ENCODE measurements around the gene DNAH3.
"Not testable (repeated sequence)": the region's sequence is repeated elsewhere in the genome, so short reads cannot be mapped to it uniquely, and the experiment has no call there.

The DNAH3 gene

DNA sequence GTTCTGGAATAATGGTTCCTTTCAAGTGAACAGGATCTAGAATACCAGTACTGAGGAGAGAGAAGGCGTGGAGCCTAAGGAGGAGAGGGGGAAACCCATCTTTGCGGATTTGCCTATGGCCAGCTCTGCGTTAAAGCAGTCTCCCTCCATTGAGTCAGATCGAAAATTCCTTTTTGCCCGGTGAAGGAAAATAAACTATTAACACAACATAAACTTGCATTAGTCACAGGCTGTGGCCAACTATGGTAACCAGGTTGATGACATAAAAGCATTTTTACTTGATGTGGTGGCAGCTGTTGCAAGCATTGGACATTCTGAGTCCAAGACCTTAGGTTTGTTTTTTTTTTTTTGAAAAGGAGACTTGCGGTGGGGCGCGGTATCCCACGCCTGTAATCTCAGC is 16.7 kb upstream of the DNAH3 start:
- DNase-seq (ENCODE audit: low read depth), result no peak

GRCh38 chr16:21166561-21166961 is 15.9 kb upstream of the DNAH3 start:
- DNase-seq (ENCODE audit: low read depth), result no peak

DNA sequence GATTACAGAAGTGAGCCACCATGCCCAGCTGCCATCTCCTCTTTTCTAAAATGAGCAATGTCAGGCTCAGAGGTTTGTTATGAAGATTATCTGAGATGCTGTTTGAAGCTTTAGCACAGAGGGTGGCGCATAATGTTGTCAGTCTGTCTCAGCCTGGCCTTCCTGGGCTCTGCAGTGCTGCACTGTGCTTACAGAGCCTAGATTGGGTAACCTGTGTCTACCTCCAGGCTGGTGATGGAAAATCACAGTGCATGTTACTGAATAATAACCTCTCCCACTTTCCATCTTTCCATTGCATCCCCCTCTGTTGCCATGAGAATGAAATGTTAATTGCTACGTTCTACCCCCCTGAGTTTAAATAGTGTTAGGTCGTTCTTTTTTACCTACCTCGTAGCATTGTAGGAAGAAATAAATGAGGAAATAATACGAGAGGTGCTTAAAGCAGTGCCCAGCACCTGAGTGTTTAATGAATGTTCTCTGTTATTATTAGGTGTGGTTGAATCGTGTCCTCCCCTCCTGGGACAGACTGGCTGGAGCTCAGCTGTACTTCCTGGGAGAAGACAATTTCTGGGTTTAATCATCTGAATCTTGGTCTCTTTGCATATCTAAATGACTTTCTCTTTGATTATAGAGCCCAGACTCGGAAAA is 14.0 kb upstream of the DNAH3 start:
- no peak for DNase-seq (ENCODE audit: low read depth)

DNA sequence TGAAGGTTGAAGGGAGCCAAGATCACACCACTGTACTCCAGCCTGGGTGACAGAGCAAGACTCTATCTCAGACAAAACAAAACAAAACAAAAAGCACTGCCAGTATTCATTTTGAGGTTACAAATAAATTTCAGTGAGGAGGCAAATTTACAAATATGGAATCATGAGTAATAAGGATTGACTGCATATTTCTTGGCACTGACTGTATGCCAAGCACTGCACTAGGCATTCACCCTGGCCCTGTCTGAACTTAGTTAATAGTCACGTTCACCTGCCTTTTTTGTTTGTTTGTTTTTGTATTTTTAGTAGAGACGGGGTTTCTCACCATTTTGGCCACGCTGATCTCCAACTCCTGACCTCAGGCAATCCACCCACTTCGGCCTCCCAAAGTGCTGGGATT is 12.9 kb upstream of the DNAH3 start:
- DNase-seq (ENCODE audit: low read depth), result no peak

- DNase-seq (ENCODE audit: low read depth), result peak; percentile 75
Observed at GRCh38 chr16:21162661-21163151, 12.1 kb upstream of the DNAH3 start.

DNA sequence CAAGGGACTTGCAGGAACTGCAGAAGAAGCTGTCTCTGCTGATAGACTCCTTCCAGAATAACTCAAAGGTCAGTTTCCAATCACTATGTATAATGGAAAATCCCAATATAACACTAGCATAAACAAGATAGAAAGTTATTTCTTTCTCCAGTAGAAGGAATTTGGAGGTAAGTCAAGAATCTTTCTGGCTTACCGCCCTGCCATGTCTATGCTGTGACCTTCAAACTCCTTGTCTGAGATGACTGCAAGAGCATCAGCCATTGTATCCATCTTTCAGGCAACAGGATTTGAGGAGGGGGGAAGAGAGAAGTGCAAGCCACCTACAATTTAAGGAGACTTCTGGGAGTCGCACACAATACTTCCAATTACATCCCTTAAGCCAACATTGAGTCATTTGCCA is 10.6 kb upstream of the DNAH3 start:
- DNase-seq (ENCODE audit: low read depth), result no peak

DNA sequence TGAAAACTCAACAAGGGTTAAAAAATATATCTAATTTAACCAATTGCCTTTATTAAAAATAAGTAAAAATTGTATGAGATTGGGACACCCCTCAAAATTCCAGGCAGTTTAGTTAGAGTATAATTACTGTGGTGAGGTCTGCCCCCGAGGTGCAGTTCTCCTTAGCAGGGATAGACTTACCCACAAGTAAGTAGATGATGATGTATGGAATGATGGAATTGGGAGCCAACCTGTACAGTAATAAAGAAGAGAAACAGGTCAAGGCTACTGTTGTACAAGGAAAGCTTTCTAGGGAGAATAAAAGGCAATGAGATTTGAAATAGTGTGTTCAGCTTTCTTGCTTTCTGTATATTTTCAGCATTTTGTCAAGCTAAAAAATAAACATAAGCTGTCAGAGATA is 9.6 kb upstream of the DNAH3 start:
- DNase-seq (ENCODE audit: low read depth), result no peak

DNA sequence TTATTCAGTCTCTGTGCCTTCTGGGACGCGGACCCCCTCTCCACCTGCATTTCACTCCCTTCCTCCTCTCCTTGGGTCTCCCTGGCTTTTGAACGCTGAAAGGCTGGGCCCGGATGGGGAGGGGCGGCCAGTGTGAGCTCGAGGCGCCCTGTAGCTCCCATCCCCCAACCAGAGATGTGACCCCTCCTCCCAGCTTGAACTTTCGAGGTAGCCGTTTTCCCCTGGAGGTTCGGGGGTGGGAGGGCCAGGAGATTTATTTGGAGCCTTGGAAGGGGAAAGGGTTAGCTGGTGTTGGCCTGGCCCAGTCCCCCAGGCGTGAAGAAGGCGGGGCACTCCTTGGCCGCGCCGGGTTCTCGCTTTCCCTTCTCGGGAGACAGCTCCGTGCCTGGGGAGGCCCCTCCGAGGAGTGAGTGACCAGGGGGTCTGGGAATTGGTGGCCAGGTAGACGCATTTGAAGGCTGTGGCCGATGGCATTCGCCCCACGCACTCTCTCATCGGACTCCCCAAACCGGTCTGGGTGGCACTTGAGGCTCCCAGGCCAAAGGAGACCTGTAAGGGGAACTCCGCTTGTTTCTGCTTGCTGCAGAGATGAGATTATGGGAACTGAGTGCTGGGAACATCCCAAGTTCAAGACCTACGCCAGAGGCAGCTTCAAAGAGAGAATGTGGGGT is 8.8 kb upstream of the DNAH3 start:
- no peak for DNase-seq (ENCODE audit: low read depth)

DNA sequence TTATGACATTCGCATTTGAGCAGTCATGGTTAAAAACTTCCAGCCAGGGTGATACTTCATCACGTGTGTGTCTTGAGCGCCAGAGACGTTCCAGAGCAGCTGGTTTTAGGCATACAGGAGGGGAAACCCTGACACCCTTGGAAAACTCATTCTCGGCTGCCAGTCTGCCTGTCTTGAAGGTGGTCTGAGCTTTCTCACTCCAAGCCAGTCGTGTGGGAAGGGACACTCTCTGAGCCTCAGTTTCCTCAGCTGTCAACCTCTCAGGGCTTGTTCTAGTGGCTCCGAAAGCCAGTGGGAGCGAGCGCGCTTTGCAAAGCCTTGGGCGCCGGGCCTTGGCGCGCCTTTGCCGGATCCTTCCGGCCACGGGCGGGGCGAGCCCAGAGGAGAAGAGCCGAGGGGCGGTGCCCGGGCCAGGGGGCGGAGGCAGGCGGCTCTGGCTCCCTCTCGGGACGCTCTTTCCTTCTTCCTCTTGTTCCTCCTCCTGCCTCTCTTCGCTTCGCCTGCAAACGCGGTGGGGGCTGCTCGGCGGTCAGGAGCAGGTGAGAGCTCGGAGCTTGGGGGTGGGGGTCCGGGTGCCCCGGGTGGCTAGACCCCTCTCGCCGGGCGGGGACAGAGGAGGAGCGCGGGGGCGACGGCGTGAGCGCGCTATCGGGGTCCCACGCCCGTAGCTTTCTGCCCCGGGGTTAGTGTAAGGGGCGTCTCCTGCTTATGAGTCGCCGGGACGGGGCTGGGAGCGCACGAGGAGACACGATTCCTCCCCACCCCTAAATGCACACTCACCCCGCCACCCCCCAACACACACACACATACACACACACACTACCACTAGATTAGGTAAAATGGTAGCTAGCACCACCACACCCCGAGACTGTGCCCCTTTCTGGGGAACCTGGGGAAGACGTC is 7.8 kb upstream of the DNAH3 start, which contains the start of gene LDAF1:
LDAF1 (plus strand) TSS at position 467 of the 903 bp plus-strand sequence. CDS start 2,509 bp downstream, outside the sequence.
- no peak for DNase-seq (ENCODE audit: low read depth)

- no peak for DNase-seq (ENCODE audit: low read depth)
Observed at GRCh38 chr16:21157632-21158031, 7.0 kb upstream of the DNAH3 start.

- DNase-seq (ENCODE audit: low read depth), result peak; percentile 62
Observed at GRCh38 chr16:21156767-21157467, 6.3 kb upstream of the DNAH3 start.

GRCh38 chr16:21156011-21156410 is 5.4 kb upstream of the DNAH3 start:
- not testable (repeated sequence) for DNase-seq (ENCODE audit: low read depth)

DNA sequence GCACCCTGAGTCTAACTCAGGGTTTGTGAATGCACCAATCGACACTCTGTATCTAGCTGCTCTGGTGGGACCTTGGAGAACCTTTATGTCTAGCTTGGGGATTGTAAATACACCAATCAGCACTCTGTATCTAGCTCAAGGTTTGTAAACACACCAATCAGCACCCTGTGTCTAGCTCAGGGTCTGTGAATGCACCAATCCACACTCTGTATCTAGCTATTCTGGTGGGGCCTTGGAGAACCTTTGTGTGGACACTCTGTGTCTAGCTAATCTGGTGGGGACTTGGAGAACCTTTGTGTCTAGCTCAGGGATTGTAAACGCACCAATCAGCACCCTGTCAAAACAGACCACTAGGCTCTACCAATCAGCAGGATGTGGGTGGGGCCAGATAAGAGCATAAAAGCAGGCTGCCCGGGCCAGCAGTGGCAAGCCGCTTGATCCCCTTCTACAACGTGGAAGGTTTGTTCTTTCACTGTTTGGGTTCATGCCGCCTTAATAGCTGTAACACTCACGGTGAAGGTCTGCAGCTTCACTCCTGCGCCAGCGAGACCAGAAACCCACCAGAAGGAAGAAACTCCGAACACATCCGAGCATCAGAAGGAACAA is 2.6 kb upstream of the DNAH3 start:
- not testable (repeated sequence) for DNase-seq (ENCODE audit: low read depth)

- not testable (repeated sequence) for DNase-seq (ENCODE audit: low read depth)
Observed at GRCh38 chr16:21152160-21153030, 1.7 kb upstream of the DNAH3 start.

DNA sequence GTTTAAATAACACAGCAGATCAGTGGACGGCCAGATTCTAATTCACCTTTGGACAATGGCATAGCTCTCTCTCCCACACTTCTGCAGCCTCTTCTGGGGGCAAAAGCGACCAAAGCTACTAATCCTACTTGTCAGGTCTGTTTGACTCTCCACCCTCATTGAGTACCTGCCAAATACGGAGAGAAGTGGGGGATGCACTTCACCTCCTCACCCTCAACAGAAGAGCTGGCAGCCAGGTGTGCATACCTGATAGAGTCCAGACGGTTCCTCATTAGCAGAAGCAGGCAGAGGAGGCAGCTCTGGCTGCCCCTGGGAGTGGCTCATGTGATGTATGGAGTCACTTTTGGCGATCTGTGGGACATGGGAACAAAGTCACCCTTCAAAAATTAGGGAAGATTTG is 4.9 kb downstream of the DNAH3 start:
- DNase-seq (ENCODE audit: low read depth), result no peak

DNA sequence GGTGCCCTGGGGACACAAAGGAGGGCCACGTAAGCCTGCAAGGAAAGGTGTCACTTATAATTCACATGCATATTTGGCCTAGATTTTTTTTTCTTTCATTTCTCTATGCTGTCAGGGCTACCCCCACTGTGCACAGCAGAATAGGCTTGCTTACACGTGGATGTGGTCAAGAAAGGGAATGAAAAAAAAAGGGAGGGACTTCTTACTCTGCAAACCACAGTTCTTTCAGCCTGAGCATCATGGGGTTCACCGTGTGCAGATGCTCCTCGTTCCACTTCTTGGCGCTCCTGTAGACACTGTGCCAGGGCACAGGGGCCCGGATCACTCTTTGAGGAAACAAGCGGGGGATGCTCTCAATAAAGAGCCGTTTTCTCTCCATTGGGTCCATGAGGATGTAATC is 16.6 kb downstream of the DNAH3 start:
- no peak for DNase-seq (ENCODE audit: low read depth)

DNA sequence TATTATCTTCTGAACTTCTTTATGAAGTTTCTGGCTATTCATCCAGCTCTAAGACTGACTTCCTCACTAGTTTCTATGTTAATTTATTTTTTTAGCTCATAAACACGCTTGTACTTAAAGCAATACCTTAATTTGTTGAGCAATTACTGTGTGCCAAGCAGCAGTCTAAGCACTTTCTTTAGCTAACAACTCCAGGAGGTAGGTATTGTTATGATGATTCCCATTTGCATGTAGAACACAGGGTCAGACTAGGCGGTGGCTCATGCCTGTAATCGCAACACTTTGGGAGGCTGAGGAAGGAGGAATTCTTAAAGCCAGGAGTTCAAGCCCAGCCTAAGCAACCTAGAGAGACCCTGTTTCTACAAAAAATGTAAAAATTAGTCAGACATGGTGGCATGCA is 19.8 kb downstream of the DNAH3 start:
- no peak for DNase-seq (ENCODE audit: low read depth)

- DNase-seq (ENCODE audit: low read depth), result no peak
Observed at GRCh38 chr16:21128991-21129390, 21.7 kb downstream of the DNAH3 start.

DNA sequence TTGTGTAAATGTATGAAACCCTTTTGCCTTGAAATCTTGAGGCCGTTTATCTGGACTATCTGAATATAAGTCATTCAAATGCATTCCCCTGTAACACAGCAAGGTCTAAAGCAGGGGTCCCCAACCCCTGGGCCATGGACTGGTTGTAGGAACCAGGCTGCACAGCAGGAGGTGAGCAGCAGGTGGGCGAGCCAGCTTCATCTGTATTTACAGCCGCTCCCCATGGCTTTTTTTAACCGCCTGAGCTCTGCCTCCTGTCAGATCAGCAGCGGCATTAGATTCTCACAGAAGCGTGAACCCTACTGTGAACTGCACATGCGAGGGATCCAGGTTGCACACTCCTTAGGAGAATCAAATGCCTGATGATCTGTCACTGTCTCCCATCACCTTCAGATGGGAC is 24.1 kb downstream of the DNAH3 start:
- no peak for DNase-seq (ENCODE audit: low read depth)

GRCh38 chr16:21125191-21125590 is 25.5 kb downstream of the DNAH3 start:
- DNase-seq (ENCODE audit: low read depth), result no peak

All from fibroblast of the conjunctiva (primary cell).